Measurements from ENCODE around the gene SPN.
"Not testable (repeated sequence)": the region's sequence is repeated elsewhere in the genome, so short reads cannot be mapped to it uniquely, and the experiment has no call there.

Gene SPN

GRCh38 chr16:29678691-29679267 lies 15.7 kb downstream of the SPN start, which contains the start of gene QPRT:
Gene QPRT (plus strand): TSS chr16:29679180. CDS start chr16:29679198, 18 bp downstream.
- no peak for DNase-seq

GRCh38 chr16:29680180-29680598 lies 17.1 kb downstream of the SPN start:
- no peak for DNase-seq

GRCh38 chr16:29683543-29684090 lies 20.6 kb downstream of the SPN start:
- no peak for DNase-seq

GRCh38 chr16:29684679-29685078 lies 21.6 kb downstream of the SPN start:
- no peak for DNase-seq

- DNase-seq = no peak
Observed at GRCh38 chr16:29686740-29687332, 23.8 kb downstream of the SPN start.

- no peak for DNase-seq
Observed at GRCh38 chr16:29687755-29688154, 24.7 kb downstream of the SPN start.

GRCh38 chr16:29688172-29688571 lies 25.1 kb downstream of the SPN start:
- DNase-seq = no peak

GRCh38 chr16:29689490-29690351 lies 26.7 kb downstream of the SPN start:
- DNase-seq = not testable (repeated sequence)

- not testable (repeated sequence) for DNase-seq
Observed at GRCh38 chr16:29692606-29693005, 29.6 kb downstream of the SPN start.

GRCh38 chr16:29694384-29695195 lies 31.5 kb downstream of the SPN start:
- no peak for DNase-seq

GRCh38 chr16:29695675-29696074 lies 32.6 kb downstream of the SPN start:
- DNase-seq = not testable (repeated sequence)

GRCh38 chr16:29696881-29697331 lies 33.9 kb downstream of the SPN start:
- DNase-seq = no peak

- no peak for DNase-seq
Observed at GRCh38 chr16:29697391-29697790, 34.3 kb downstream of the SPN start.

- DNase-seq = no peak
Observed at GRCh38 chr16:29698042-29698441, 35.0 kb downstream of the SPN start.

GRCh38 chr16:29698484-29699323 lies 35.7 kb downstream of the SPN start:
- no peak for DNase-seq

- no peak for DNase-seq
Observed at GRCh38 chr16:29699324-29700219, 36.5 kb downstream of the SPN start.

GRCh38 chr16:29700253-29700987 lies 37.4 kb downstream of the SPN start:
- DNase-seq = peak; percentile 77

GRCh38 chr16:29701214-29701555 lies 38.1 kb downstream of the SPN start:
- DNase-seq = no peak

- DNase-seq = peak; percentile 82
Observed at GRCh38 chr16:29702269-29702668, 39.2 kb downstream of the SPN start.

GRCh38 chr16:29705030-29705429 lies 42.0 kb downstream of the SPN start:
- no peak for DNase-seq
